Transverse colon (tissue), 4 donors: Measurements from ENCODE around the gene TSPAN9. TPM values are rescaled to one million over a fixed set of nuclear protein-coding genes. Genes with fewer than 3 reads are reported as not detected.

Source experiments
- DNase-seq: peaks from one replicate; pipeline ENCODE4 v3.0.0-alpha.2; 2019
- H3K27ac ChIP-seq, 4 donors: fragments of 200-600 bp; sonication (generic); 2 replicates each; pipeline ENCODE4 v1.5.1; 2016 to 2018; ENCODE audit warnings: inconsistent platforms in 4 of 4
- H3K27me3 ChIP-seq: fragments of 200-600 bp; sonication (generic); 2 replicates; pipeline ENCODE4 v1.5.1; 2017; ENCODE audit warnings: inconsistent platforms
- H3K36me3 ChIP-seq, 4 donors: fragments of 200-600 bp; sonication (generic); 2 replicates each; pipeline ENCODE4 v1.5.1; 2017 to 2019; ENCODE audit warnings: inconsistent platforms in 4 of 4
- H3K4me1 ChIP-seq, 4 donors: fragments of 200-600 bp; sonication (generic); 2 replicates each; pipeline ENCODE4 v1.5.1; 2017 to 2020; ENCODE audit warnings: inconsistent platforms in 4 of 4
- H3K4me3 ChIP-seq, 4 donors: fragments of 200-600 bp; sonication (generic); 1 replicate in 1 of 4; 2 replicates in 3 of 4; pipeline versions ENCODE4 v1.5.1 to v1.6.1; 2017 to 2019; ENCODE audit warnings: inconsistent platforms in 4 of 4
- H3K9me3 ChIP-seq, 2 donors: fragments of 200-600 bp; sonication (generic); 2 replicates each; pipeline ENCODE4 v1.5.1; 2017 to 2019; ENCODE audit warnings: inconsistent platforms in 2 of 2
- CTCF ChIP-seq, 5 experiments: fragments of 200-600 bp in 3 of 5; fragments of 450-650 bp in 2 of 5; sonication (generic) in 3 of 5; IDR thresholded peaks; 1 replicate in 2 of 5; 2 replicates in 3 of 5; pipeline ENCODE4 v1.5.1; 2016 to 2017; ENCODE audit warnings: antibody characterized with exemption in 5 of 5, inconsistent platforms in 3 of 5, mild to moderate bottlenecking in 2 of 5, moderate library complexity in 1 of 5
- EP300 ChIP-seq: sonication (generic); formaldehyde crosslinking; IDR thresholded peaks from one replicate; pipeline ENCODE4 v1.6.1; 2017; ENCODE audit warnings: antibody characterized with exemption, low read depth
- POLR2A ChIP-seq: fragments of 450-650 bp; IDR thresholded peaks from one replicate; pipeline ENCODE4 v1.6.1; 2016; ENCODE audit warnings: antibody characterized with exemption, mild to moderate bottlenecking, moderate library complexity
- POLR2AphosphoS5 ChIP-seq, 3 donors: sonication (generic); formaldehyde crosslinking; IDR thresholded peaks; one replicate each; pipeline ENCODE4 v1.6.1; 2016; ENCODE audit warnings: antibody characterized with exemption in 3 of 3
- WGBS, 2 donors: methylation state at CpG; one replicate each; pipeline ENCODE4 v1.1.5; 2018; ENCODE audit warnings: low coverage in 1 of 2; 5-methylcytosine and 5-hydroxymethylcytosine counted together
- in situ Hi-C, 4 donors: fragments of 200-750 bp; cut with MboI; loops; one replicate each; pipeline versions ENCODE4 v1.15.0 to v1.15.1; 2017; ENCODE audit warnings: low sequenced_read_pairs in 3 of 4, low pct_ligation_motif_present in 1 of 4, low pct_unique_long_range_greater_than_20kb in 1 of 4
- intact Hi-C: fragments of 100-400 bp; cut with DNase I; formaldehyde crosslinking; loops from one replicate; pipeline ENCODE4 v1.15.1; 2023; ENCODE audit warnings: low total_unique reads
- total RNA-seq, 4 donors: library from RNA; depleted of rRNA; stranded (reverse); fragments of >200 nt; gene quantifications; one replicate each; pipeline ENCODE4 v1.1.0, GENCODE V29; 2016

Gene TSPAN9
- total RNA-seq, 4 donors from 2014 or later: 4.2 to 9.3 (median 6.1) TPM

- WGBS, 2 donors: 78 to 83% methylated on average over 4 to 27 of the region's 27 CpGs
- in situ Hi-C loops: loop anchor here (25.0 kb wide), 1 partner anchor 171 kb away; the partner anchor contains the start of gene TEX52 (in 4 of the 4)
- H3K9me3 ChIP-seq: no peaks in the 10 kb centered on the region
- no peak for TF ChIP-seq POLR2AphosphoS5 (IDR thresholded peaks at IDR 0.05)
- TF ChIP-seq EP300: no peak
- no peak for TF ChIP-seq POLR2A
- TF ChIP-seq CTCF (IDR thresholded peaks at IDR 0.05): no peak
- no peaks in the 10 kb centered on the region for H3K4me1 ChIP-seq
- no peaks in the 10 kb centered on the region for H3K36me3 ChIP-seq
- H3K27me3 ChIP-seq: no peaks in the 10 kb centered on the region
- no peak overlapping the region for H3K4me3 ChIP-seq
- intact Hi-C loops: no loop called here
- no peak overlapping the region for H3K27ac ChIP-seq
- no peak for DNase-seq
These were observed 44.2 kb upstream of the TSPAN9 start for GRCh38 chr12:3032770-3033538.

- intact Hi-C loops: no loop called here
- TF ChIP-seq CTCF (IDR thresholded peaks at IDR 0.05) (no peak), POLR2AphosphoS5 (IDR thresholded peaks at IDR 0.05) (no peak), POLR2A (no peak), EP300 (no peak)
- no peaks in the 10 kb centered on the region for H3K4me1 ChIP-seq
These were observed 43.7 kb upstream of the TSPAN9 start for GRCh38 chr12:3033539-3033867.

GRCh38 chr12:3034067-3034750 is 43.0 kb upstream of the TSPAN9 start:
- Histone ChIP-seq H3K36me3 (no peaks in the 10 kb centered on the region), H3K27me3 (no peaks in the 10 kb centered on the region), H3K27ac (no peak overlapping the region), H3K4me1 (no peaks in the 10 kb centered on the region), H3K4me3 (no peak overlapping the region), H3K9me3 (no peaks in the 10 kb centered on the region)
- 43 to 47% methylated on average over 2 to 10 of the region's 10 CpGs for WGBS, 2 donors
- peak; percentile 51 for DNase-seq
- in situ Hi-C loops: loop anchor here (25.0 kb wide), 1 partner anchor 172 kb away; the partner anchor contains the start of gene TEX52 (in 4 of the 4)
- intact Hi-C loops: no loop called here
- TF ChIP-seq POLR2A: no peak
- TF ChIP-seq CTCF (IDR thresholded peaks at IDR 0.05): peak; percentile 55 to 66 (median 59)
- TF ChIP-seq POLR2AphosphoS5 (IDR thresholded peaks at IDR 0.05): no peak
- no peak for TF ChIP-seq EP300

More at GRCh38 chr12:3033539-3033867, 43.7 kb upstream of the TSPAN9 start:
- H3K27me3 ChIP-seq: no peaks in the 10 kb centered on the region
- WGBS, 2 donors: 86% methylated on average over 8 of the region's 8 CpGs; no CpG with 5 or more reads in 1 of the 2 donors
- in situ Hi-C loops: loop anchor here (25.0 kb wide), 1 partner anchor 171 kb away; the partner anchor contains the start of gene TEX52 (in 4 of the 4)
- no peak overlapping the region for H3K4me3 ChIP-seq
- H3K27ac ChIP-seq: no peak overlapping the region
- DNase-seq: no peak
- H3K9me3 ChIP-seq: no peaks in the 10 kb centered on the region
- no peaks in the 10 kb centered on the region for H3K36me3 ChIP-seq

DNA sequence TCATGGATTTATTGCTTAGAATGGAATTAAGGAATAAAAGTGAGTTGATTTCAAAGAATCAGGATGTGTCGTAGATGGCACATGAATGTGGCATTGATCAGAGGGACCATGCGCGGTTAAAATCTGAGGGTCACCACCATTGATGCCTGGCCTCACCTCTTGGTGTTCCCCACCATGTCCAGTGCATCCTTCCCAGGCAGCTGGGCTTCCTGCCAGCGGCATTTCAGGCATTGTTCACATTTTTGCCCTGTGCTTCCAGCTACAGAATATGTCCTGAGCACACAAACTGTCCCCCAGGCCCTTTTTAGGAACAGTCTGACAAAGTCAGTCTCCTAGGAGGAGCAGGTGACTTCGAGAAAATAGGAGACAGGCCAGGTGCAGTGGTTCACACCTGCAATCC is 42.0 kb upstream of the TSPAN9 start:
- no peaks in the 10 kb centered on the region for H3K27me3 ChIP-seq
- in situ Hi-C loops: loop anchor here (25.0 kb wide), 1 partner anchor 173 kb away; the partner anchor contains the start of gene TEX52 (in 4 of the 4)
- no peak overlapping the region for H3K4me3 ChIP-seq
- H3K36me3 ChIP-seq: no peaks in the 10 kb centered on the region
- DNase-seq: no peak
- no peak overlapping the region for H3K27ac ChIP-seq
- WGBS, 2 donors: 85 to 96% methylated on average over 4 to 5 of the region's 5 CpGs
- no peaks in the 10 kb centered on the region for H3K4me1 ChIP-seq
- H3K9me3 ChIP-seq: no peaks in the 10 kb centered on the region
- TF ChIP-seq POLR2A: no peak
- no peak for TF ChIP-seq EP300
- no peak for TF ChIP-seq POLR2AphosphoS5 (IDR thresholded peaks at IDR 0.05)
- no peak for TF ChIP-seq CTCF (IDR thresholded peaks at IDR 0.05)
- intact Hi-C loops: no loop called here
